MM.1S (cell line): ENCODE data around the gene TMEM43.

ENCODE experiments used
- EZH2 ChIP-seq: fragments of 300-600 bp; sonication (generic); optimal IDR thresholded peaks from 2 replicates; pipeline ENCODE3; 2017; ENCODE audit warnings: low read depth, mild to moderate bottlenecking, antibody characterized with exemption, low read length, mixed read lengths
- EZH2phosphoT487 ChIP-seq: fragments of 300-600 bp; sonication (generic); IDR thresholded peaks from 2 replicates; pipeline ENCODE4 v1.6.1; 2018; ENCODE audit warnings: antibody characterized with exemption, low read length
- TF ChIP-seq, protein P1 (sequence below): fragments of 300-600 bp; sonication (generic); IDR thresholded peaks from 2 replicates; pipeline ENCODE4 v1.5.1; 2016; ENCODE audit warnings: antibody characterized with exemption, low read length, mixed read lengths

DNA sequence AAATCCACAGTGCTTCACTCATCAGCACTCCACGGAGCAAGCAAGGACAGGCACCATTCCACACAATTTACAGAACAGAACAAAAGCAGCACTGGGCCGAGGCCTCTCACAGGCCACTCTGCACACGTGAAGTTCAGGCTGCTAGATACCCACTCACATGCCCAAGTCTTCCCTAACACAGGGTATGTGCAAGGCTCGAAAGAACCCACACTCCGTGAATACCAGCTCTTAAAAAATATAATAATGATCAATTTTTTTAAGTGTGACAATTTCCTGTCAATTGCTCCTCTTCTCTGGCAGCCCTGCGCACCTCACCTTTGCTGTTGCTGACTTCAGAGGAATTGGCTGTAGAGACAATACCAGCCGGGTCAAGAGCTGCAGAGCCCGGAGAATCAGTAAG lies 34.6 kb downstream of the TMEM43 start:
- TF ChIP-seq, protein P1, sequence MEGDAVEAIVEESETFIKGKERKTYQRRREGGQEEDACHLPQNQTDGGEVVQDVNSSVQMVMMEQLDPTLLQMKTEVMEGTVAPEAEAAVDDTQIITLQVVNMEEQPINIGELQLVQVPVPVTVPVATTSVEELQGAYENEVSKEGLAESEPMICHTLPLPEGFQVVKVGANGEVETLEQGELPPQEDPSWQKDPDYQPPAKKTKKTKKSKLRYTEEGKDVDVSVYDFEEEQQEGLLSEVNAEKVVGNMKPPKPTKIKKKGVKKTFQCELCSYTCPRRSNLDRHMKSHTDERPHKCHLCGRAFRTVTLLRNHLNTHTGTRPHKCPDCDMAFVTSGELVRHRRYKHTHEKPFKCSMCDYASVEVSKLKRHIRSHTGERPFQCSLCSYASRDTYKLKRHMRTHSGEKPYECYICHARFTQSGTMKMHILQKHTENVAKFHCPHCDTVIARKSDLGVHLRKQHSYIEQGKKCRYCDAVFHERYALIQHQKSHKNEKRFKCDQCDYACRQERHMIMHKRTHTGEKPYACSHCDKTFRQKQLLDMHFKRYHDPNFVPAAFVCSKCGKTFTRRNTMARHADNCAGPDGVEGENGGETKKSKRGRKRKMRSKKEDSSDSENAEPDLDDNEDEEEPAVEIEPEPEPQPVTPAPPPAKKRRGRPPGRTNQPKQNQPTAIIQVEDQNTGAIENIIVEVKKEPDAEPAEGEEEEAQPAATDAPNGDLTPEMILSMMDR, result no peak
- TF ChIP-seq EZH2, result no peak
- no peak for TF ChIP-seq EZH2phosphoT487
